ENCODE data around the gene TMEM183A. TPM values are rescaled to one million over a fixed set of nuclear protein-coding genes. Genes with fewer than 3 reads are reported as not detected.

The TMEM183A gene
- total RNA-seq, 3 donors from 2014 or later: 73.9 to 108 (median 93.2) TPM

DNA sequence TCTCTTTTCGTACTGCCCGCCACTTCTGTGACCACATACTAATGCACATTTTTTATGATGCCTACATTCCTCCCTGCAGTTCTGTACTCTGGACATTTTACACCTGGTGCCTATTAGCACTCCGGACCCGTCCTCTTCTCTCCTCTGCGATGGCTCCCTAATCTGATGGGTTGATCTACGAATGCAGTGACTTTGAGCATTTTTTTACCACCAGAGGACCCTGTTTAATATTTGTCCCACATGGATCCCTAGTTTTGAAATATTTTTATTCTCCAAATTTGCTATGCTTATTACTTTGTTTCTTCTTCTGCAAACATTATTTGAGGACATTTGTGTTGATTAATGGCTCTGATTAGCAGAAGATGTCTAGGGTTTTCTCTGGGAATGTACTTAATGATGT, 24.3 kb downstream of the TMEM183A start:
- no peak for ATAC-seq
- Histone ChIP-seq H3K4me3 (no peak overlapping the region), H3K9me3 (no peaks in the 10 kb centered on the region)

GRCh38 chr1:203033287-203033686, 26.1 kb downstream of the TMEM183A start:
- Histone ChIP-seq H3K4me1 (ENCODE audit: low read depth) (no peaks in the 10 kb centered on the region), H3K9me3 (no peaks in the 10 kb centered on the region), H3K4me3 (no peak overlapping the region), H3K36me3 (ENCODE audit: low read depth) (no peaks in the 10 kb centered on the region)
- DNase-seq (no peak), ATAC-seq (no peak)
- intact Hi-C loops (cut with DNase I, micrococcal nuclease): no loop called here
- TF ChIP-seq, protein P1, sequence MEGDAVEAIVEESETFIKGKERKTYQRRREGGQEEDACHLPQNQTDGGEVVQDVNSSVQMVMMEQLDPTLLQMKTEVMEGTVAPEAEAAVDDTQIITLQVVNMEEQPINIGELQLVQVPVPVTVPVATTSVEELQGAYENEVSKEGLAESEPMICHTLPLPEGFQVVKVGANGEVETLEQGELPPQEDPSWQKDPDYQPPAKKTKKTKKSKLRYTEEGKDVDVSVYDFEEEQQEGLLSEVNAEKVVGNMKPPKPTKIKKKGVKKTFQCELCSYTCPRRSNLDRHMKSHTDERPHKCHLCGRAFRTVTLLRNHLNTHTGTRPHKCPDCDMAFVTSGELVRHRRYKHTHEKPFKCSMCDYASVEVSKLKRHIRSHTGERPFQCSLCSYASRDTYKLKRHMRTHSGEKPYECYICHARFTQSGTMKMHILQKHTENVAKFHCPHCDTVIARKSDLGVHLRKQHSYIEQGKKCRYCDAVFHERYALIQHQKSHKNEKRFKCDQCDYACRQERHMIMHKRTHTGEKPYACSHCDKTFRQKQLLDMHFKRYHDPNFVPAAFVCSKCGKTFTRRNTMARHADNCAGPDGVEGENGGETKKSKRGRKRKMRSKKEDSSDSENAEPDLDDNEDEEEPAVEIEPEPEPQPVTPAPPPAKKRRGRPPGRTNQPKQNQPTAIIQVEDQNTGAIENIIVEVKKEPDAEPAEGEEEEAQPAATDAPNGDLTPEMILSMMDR (IDR thresholded peaks at IDR 0.05): no peak

More for the DNA sequence above, 24.3 kb downstream of the TMEM183A start:
- intact Hi-C loops (cut with DNase I, micrococcal nuclease): no loop called here
- no peak for DNase-seq
- TF ChIP-seq, protein P1 (IDR thresholded peaks at IDR 0.05): no peak
- Histone ChIP-seq H3K4me1 (ENCODE audit: low read depth) (peaks cover 5% of the 10 kb centered on the region), H3K36me3 (ENCODE audit: low read depth) (no peaks in the 10 kb centered on the region)

DNA sequence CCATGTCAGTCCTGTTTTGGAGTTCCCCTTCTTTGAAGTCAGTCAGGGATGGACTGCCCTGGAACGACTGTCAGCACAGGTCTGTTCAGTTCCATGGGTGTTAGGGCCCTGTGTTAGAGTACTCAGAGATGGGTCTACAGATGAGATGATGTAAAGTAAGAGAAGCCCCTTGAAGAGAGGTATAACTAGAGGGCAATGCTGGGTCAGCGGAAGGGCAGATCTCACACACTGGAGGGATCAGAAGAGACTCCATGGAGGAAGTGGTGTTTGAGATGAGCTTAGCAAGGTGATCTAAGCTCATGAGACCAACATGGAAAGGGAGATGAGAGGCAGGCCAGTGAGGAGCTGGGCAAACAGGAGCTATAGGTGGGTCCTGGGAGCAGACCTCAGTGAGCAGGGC, 26.7 kb downstream of the TMEM183A start:
- intact Hi-C loops (cut with DNase I, micrococcal nuclease): no loop called here
- H3K9me3 ChIP-seq: no peaks in the 10 kb centered on the region
- no peaks in the 10 kb centered on the region for H3K4me1 ChIP-seq (ENCODE audit: low read depth)
- H3K36me3 ChIP-seq (ENCODE audit: low read depth): no peaks in the 10 kb centered on the region
- ATAC-seq: no peak
- TF ChIP-seq, protein P1 (IDR thresholded peaks at IDR 0.05): no peak
- H3K4me3 ChIP-seq: no peak overlapping the region
- DNase-seq: no peak

DNA sequence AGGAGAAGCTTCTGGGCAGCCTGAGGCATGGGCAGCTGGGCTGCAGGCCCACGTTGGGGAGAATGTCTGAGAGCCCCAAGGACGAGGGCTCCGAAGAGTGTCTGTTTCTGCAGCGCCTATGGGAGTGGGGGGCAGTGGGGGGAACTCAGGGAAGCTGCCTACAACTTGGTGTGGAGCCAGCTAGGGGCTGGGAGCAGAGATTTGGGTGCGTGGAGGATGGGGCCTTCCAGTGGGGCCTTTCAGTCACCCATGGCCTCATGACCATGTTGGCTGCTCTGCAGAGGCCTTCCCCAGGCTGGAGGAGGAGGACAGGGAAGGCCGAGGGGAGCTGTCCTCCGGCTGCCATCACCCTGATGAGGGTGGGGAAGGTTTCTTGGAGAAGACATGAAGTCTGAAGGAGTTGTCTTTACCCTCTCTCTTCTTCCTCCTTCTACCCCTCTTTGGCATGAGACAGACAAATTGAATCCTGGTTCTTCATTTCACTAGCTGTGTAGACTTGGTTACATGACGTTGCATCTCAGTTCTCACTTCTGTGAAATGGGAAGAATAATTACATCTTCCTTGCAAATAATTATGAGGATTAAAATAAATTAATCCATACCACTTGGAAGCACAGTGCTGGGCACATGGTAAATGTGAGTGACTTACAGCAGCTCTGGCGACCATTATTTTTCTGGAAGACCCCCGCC, 27.4 kb downstream of the TMEM183A start:
- TF ChIP-seq, protein P1 (IDR thresholded peaks at IDR 0.05): no peak
- ATAC-seq (no peak), DNase-seq (no peak)
- Histone ChIP-seq H3K4me1 (ENCODE audit: low read depth) (no peaks in the 10 kb centered on the region), H3K9me3 (no peaks in the 10 kb centered on the region), H3K4me3 (no peak overlapping the region), H3K36me3 (ENCODE audit: low read depth) (no peaks in the 10 kb centered on the region)
- intact Hi-C loops (cut with DNase I, micrococcal nuclease): no loop called here

DNA sequence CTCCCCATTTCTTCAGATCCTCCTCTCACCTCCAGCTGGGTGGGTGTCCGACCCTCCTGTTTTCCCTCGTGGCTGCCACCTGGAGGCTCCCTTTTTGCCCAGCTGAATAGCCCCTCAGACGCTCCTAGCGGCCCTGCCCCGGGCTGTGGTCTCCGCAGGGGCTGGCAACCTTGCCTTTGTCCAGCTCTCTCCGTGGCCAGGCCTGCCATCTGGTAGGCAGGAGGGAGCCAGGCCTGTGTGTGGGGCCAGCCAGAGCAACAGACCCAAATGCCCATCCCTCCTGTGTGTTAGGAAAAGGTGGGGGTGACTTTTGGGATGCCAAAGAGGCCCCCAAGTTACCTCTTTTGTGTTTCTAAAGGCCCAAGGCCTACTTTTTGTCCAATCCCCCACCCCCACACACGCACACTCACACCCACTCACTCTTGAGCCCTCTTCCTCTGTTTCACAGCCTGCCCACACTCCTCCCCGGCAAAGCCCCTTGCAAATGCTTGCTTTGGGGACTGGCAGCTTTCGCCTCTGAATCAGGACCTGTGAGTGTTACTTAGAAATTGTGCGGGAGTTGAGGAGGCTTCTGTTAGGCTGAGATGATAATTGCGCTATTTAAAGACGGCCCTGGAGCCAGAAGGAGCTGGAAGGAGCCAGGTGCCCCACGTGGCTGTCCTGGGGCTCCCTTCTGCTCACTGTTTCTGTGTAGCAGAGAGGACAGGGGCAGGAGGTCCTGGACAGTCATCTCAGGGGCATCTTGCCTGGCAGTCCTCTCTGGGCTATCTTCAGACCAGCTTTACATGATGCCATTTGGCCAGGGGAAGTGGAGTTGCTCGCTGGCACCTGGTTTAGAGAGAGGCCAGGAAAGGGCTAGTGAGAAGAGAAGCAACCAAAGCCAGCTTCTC, 28.2 kb downstream of the TMEM183A start:
- DNase-seq: no peak
- no peaks in the 10 kb centered on the region for H3K4me1 ChIP-seq (ENCODE audit: low read depth)
- intact Hi-C loops (cut with DNase I, micrococcal nuclease): no loop called here
- TF ChIP-seq, protein P1 (IDR thresholded peaks at IDR 0.05): no peak
- no peaks in the 10 kb centered on the region for H3K9me3 ChIP-seq
- H3K36me3 ChIP-seq (ENCODE audit: low read depth): no peaks in the 10 kb centered on the region
- no peak for ATAC-seq
- H3K4me3 ChIP-seq: no peak overlapping the region

Data from mucosa of descending colon (tissue), 3 donors.